Central memory CD4-positive, alpha-beta T cell (primary cell): ENCODE data around the gene SS18L1.

Source experiments
- DNase-seq: peaks from one replicate; pipeline ENCODE4 v3.0.0; 2022

SS18L1 gene

GRCh38 chr20:62229667-62230066 is 86.1 kb downstream of the SS18L1 start:
- no peak for DNase-seq

GRCh38 chr20:62230276-62230675 is 86.7 kb downstream of the SS18L1 start:
- no peak for DNase-seq

GRCh38 chr20:62230696-62231095 is 87.1 kb downstream of the SS18L1 start:
- no peak for DNase-seq

- no peak for DNase-seq
Measured at GRCh38 chr20:62231292-62231691, 87.7 kb downstream of the SS18L1 start.
